OCI-LY1 (cell line): ENCODE results near the gene BCL11A.

Source experiments
- H2AFZ ChIP-seq: fragments of 200-600 bp; sonication (generic), shearing (Covaris generic); 2 replicates; pipeline ENCODE4 v1.6.0; 2014; ENCODE audit warnings: antibody characterized with exemption, mild to moderate bottlenecking, low read length
- H3F3A ChIP-seq: fragments of 200-600 bp; sonication (generic), shearing (Covaris generic); 2 replicates; pipeline ENCODE4 v1.6.0; 2014; ENCODE audit warnings: mild to moderate bottlenecking, antibody characterized with exemption, low read length, moderate library complexity; ENCODE audit not compliant: insufficient read depth
- H3K27ac ChIP-seq: fragments of 200-600 bp; sonication (generic); 2 replicates; pipeline ENCODE4 v1.5.1; 2014; ENCODE audit warnings: low read length, mixed run types, mild to moderate bottlenecking, low read depth; ENCODE audit not compliant: poor library complexity, severe bottlenecking
- H3K27me3 ChIP-seq: fragments of 200-600 bp; sonication (generic); 2 replicates; pipeline ENCODE4 v1.6.0; 2014; ENCODE audit warnings: antibody characterized with exemption, mild to moderate bottlenecking, low read length, moderate library complexity; ENCODE audit not compliant: insufficient read depth
- H3K36me3 ChIP-seq: fragments of 200-600 bp; sonication (generic); 2 replicates; pipeline ENCODE4 v1.6.1; 2014; ENCODE audit warnings: mild to moderate bottlenecking, antibody characterized with exemption, low read length, moderate library complexity, mixed read lengths; ENCODE audit not compliant: insufficient read depth
- H3K4me1 ChIP-seq: fragments of 200-600 bp; sonication (generic); 2 replicates; pipeline ENCODE4 v1.5.1; 2014; ENCODE audit warnings: mild to moderate bottlenecking, low read length, moderate library complexity; ENCODE audit not compliant: insufficient read depth, severe bottlenecking
- H3K4me2 ChIP-seq: fragments of 200-600 bp; sonication (generic), shearing (Covaris generic); 2 replicates; pipeline ENCODE4 v1.6.1; 2014; ENCODE audit warnings: low read length
- H3K4me3 ChIP-seq: fragments of 200-600 bp; sonication (generic); 2 replicates; pipeline ENCODE4 v1.5.1; 2014; ENCODE audit warnings: low read length, low read depth, mild to moderate bottlenecking, mixed read lengths; ENCODE audit not compliant: poor library complexity, severe bottlenecking
- H3K79me2 ChIP-seq: fragments of 200-600 bp; shearing (Covaris generic); 2 replicates; pipeline ENCODE4 v1.6.1; 2016; ENCODE audit warnings: mixed run types, low read length, mixed read lengths; ENCODE audit not compliant: insufficient read depth
- H3K9ac ChIP-seq: fragments of 200-600 bp; sonication (generic), shearing (Covaris generic); 2 replicates; pipeline ENCODE4 v1.6.1; 2014; ENCODE audit warnings: mild to moderate bottlenecking, low read length, mixed read lengths
- H3K9me2 ChIP-seq: fragments of 200-600 bp; sonication (generic), shearing (Covaris generic); 2 replicates; pipeline ENCODE4 v1.6.1; 2014; ENCODE audit warnings: low read depth, mild to moderate bottlenecking, low read length, mixed read lengths
- H3K9me3 ChIP-seq: fragments of 200-600 bp; shearing (Covaris generic); 2 replicates; pipeline ENCODE4 v1.6.1; 2014; ENCODE audit warnings: low read length, mixed read lengths
- H4K20me1 ChIP-seq: fragments of 200-600 bp; sonication (generic), shearing (Covaris generic); 2 replicates; pipeline ENCODE4 v1.6.0; 2016; ENCODE audit warnings: mild to moderate bottlenecking, low read length; ENCODE audit not compliant: insufficient read depth
- EZH2 ChIP-seq: fragments of 200-600 bp; sonication (generic), shearing (Covaris generic); IDR thresholded peaks from 2 replicates; pipeline ENCODE4 v1.8.0; 2017; ENCODE audit warnings: borderline replicate concordance, mixed run types, mild to moderate bottlenecking, antibody characterized with exemption, low read length, moderate library complexity, mixed read lengths
- TF ChIP-seq, protein P1 (sequence below): fragments of 200-600 bp; sonication (generic), shearing (Covaris generic); IDR thresholded peaks from 2 replicates; pipeline ENCODE4 v1.5.1; 2017; ENCODE audit warnings: mild to moderate bottlenecking, antibody characterized with exemption, low read length, moderate library complexity, mixed read lengths

The BCL11A gene

GRCh38 chr2:60577682-60578283 lies 24.3 kb upstream of the BCL11A start:
- TF ChIP-seq EZH2 = no peak
- TF ChIP-seq, protein P1, sequence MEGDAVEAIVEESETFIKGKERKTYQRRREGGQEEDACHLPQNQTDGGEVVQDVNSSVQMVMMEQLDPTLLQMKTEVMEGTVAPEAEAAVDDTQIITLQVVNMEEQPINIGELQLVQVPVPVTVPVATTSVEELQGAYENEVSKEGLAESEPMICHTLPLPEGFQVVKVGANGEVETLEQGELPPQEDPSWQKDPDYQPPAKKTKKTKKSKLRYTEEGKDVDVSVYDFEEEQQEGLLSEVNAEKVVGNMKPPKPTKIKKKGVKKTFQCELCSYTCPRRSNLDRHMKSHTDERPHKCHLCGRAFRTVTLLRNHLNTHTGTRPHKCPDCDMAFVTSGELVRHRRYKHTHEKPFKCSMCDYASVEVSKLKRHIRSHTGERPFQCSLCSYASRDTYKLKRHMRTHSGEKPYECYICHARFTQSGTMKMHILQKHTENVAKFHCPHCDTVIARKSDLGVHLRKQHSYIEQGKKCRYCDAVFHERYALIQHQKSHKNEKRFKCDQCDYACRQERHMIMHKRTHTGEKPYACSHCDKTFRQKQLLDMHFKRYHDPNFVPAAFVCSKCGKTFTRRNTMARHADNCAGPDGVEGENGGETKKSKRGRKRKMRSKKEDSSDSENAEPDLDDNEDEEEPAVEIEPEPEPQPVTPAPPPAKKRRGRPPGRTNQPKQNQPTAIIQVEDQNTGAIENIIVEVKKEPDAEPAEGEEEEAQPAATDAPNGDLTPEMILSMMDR = no peak
- Histone ChIP-seq H3K4me2 (no peak overlapping the region), H3K36me3 (no peaks in the 10 kb centered on the region), H3K79me2 (no peaks in the 10 kb centered on the region), H3K9ac (no peak overlapping the region), H4K20me1 (no peaks in the 10 kb centered on the region), H3K9me2 (no peaks in the 10 kb centered on the region), H3K4me1 (peaks cover 4% of the 10 kb centered on the region), H3K27me3 (0 out of 2 replicates have a peak, but pooled peaks cover 4% of the 10 kb centered on the region), H3K27ac (no peak overlapping the region), H3K9me3 (no peaks in the 10 kb centered on the region), H3F3A (no peaks in the 10 kb centered on the region), H2AFZ (no peak overlapping the region), H3K4me3 (no peak overlapping the region)

GRCh38 chr2:60573251-60573650 lies 19.8 kb upstream of the BCL11A start:
- H4K20me1 ChIP-seq = no peaks in the 10 kb centered on the region
- H3K36me3 ChIP-seq = no peaks in the 10 kb centered on the region
- no peak overlapping the region for H3K4me2 ChIP-seq
- no peaks in the 10 kb centered on the region for H3K27me3 ChIP-seq
- no peaks in the 10 kb centered on the region for H3K9me2 ChIP-seq
- no peak overlapping the region for H3K4me3 ChIP-seq
- H2AFZ ChIP-seq = no peak overlapping the region
- no peak overlapping the region for H3K27ac ChIP-seq
- no peaks in the 10 kb centered on the region for H3K79me2 ChIP-seq
- H3K9ac ChIP-seq = no peak overlapping the region
- TF ChIP-seq EZH2 = no peak
- TF ChIP-seq, protein P1 = no peak
- no peaks in the 10 kb centered on the region for H3K9me3 ChIP-seq
- no peaks in the 10 kb centered on the region for H3F3A ChIP-seq
- no peaks in the 10 kb centered on the region for H3K4me1 ChIP-seq

GRCh38 chr2:60570251-60570650 lies 16.8 kb upstream of the BCL11A start:
- Histone ChIP-seq H3K27ac (no peak overlapping the region), H3F3A (no peaks in the 10 kb centered on the region), H3K9me2 (no peaks in the 10 kb centered on the region), H3K4me2 (no peak overlapping the region), H3K9ac (no peak overlapping the region), H3K9me3 (no peaks in the 10 kb centered on the region), H4K20me1 (no peaks in the 10 kb centered on the region), H3K36me3 (no peaks in the 10 kb centered on the region), H2AFZ (no peak overlapping the region), H3K4me1 (no peaks in the 10 kb centered on the region), H3K4me3 (no peak overlapping the region), H3K27me3 (no peaks in the 10 kb centered on the region), H3K79me2 (no peaks in the 10 kb centered on the region)
- TF ChIP-seq EZH2 = no peak
- TF ChIP-seq, protein P1 = no peak
